Measurements from ENCODE around the gene PPT2. TPM values are rescaled to one million over a fixed set of nuclear protein-coding genes. Genes with fewer than 3 reads are reported as not detected.
"Not testable (repeated sequence)": the region's sequence is repeated elsewhere in the genome, so short reads cannot be mapped to it uniquely, and the experiment has no call there.

Gene PPT2
- total RNA-seq, 1 donor from 2014 or later = 9.6 TPM

DNA sequence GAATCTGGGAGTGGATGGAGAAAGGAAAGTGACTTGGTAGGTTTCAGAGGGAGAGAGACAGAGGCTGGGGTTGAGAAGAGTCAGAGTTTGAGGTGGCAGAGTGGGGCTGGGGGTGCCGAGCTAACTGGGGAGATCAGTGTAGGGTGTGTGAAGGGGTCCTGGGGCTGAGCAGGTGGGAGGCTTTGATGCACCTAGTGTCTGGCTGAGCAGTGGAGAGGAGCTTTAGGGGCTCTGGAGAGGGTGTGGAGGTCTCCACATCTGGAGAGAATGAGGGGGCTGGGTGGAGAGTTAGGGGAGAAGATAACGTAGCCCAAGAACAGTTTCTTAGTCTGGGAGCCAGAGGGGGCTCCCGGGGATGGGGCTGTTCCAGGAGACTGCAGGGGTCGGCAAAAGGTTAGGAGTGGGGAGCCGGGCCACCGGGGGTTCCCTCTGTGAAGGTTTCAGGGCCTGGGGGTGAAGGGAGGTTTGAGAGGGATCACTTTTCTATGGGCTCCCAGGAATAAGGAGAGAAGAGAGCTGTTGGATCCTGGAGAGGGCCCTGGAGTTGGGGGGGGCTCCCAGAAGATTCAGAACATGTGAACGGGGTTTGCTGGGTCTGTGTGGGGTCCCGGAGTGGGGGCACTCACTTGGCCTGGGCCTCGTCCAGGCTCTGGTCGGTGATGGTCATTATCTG lies 35.3 kb downstream of the PPT2 start:
- DNase-seq (ENCODE audit: low spot score) = no peak

DNA sequence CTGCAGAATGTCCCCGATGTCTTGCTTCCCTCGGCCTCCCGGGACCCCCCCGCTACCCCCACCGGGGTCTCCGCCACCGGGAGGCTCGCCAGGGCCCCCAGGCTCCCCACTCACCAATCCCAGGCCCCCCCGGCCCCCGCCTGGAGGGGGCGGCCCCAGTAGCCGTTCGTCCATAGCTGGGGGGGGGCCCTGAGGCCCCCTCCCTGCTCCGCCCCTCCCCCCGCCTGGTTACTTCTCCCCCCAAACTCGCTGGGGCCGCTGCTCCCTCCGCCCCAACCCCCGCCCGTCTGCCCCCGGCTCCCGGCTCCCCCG lies 35.8 kb downstream of the PPT2 start:
- DNase-seq (ENCODE audit: low spot score) = peak; percentile 49

DNA sequence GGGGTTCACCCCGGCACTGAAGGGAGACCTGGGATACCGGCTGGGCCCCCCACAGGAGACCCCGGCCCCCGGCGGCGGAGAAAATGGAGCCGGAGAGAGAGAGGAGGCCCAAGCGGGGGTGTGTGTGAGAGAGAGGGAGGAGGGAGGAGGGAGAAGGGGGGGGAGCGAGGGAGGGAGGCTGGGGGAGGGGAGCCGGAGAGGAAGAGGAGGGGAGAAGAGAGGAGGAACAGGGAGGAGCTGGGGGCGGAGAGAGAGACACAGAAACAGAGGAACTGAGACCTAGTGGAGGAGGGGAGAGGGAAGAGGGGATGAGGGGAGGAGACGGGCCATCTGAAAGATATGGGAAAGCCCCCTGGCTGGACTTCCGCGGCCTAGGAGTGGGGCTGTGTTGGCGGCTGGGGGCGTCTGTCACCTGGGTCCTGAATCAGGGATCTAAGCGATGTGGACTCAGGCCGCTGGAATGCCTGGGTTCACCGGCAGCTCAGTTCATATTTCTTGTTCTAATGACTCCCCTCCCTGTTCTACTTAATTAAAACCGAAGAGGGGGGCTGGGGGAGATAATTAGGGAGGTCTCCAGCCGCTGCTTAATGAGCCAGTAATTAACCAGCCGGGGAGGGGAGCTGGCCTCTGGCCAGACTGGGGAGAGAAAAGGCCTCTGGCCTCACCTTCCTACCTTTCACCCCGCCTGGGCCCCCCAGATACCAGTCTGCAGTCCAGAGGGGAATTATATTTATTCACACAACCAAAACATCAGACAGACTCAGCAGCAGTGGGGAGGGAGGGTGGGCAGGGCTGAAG lies 36.3 kb downstream of the PPT2 start, which contains the start of gene PBX2:
PBX2 (minus strand) TSS at position 149 of the 798 bp plus-strand sequence. CDS start 287 bp downstream, outside the sequence.
- DNase-seq (ENCODE audit: low spot score) = peak; percentile 97

DNA sequence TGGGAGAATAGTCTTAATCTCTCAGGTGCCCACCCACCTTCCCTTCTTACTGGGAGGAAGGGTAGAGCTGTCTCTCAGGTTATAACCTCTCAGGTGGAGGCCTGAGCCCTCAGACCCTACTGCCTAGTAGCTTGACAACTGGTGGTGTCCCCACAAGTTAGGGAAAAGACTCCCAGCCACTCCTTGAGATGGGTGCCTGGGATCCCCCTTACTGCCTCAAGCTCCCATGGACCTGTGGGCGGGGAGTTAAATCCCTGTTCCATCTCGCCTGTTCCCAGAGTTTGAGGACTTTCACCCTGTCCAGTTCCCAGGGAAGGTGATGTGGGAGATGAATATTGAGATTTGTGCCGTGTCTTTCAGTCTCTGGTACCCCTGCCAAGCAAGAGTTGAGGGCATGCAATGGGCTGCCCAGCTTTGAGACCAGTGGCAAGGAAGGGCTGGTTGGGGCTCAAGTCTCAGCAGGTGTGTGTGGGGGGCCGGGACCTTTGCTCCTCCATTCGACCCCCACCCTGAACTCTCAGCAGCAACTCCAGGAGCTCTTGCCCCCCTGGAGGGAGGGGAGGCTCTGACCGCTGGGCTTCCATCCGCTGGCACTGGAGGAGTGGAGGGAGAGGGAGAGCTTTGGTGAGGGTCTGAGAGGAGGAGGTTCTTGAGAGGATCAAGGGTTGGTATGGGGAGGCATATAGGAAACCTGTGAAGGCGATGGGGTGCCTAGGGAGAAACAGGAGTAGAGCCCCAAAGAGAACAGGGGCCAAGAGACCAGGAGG lies 37.2 kb downstream of the PPT2 start:
- no peak for DNase-seq (ENCODE audit: low spot score)

DNA sequence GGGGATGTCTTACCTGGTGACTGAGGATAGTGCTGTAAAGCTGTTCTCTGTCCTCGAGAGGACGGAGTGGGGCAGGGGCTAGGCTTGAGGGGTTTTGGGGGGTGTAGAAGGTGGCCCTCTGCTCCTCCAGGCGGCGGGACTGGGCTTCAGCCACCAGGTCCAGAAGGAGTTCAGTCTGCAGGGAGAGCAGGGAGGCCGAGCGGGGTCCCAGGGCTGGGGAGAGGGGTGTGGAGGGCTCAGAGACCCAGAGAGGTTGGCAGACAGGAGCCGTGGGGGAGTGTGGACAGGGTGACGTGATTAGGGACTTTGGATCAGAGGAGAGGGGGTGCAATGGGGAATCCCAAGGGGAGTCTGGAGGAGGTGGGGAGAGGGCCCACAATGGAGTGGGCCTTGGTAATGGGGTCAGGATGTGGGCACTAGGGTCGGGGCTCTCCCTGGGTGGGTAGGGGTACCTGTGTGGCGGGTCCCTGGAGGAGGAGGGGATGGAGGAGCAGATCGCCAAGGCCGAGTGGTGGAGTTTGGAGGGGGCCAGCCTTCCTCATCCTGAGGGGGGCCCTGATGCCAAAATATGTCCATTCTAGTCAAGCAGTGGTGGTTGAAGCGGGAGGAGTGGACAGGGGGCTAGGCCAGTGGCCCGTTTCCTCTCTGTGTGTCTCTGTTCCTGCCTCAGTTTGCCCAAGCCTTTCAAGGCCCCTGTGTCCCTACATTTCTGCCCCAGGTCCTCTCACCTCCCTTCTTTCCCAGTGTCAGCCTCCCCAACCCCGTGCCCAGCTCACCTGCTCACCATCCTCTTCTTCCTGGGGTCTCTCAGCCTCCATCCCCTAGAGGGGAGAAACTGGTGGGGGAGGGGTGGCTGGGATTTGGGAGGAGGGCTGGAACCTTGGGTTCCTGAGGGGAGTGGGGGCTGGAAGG lies 38.0 kb downstream of the PPT2 start:
- DNase-seq (ENCODE audit: low spot score) = no peak

DNA sequence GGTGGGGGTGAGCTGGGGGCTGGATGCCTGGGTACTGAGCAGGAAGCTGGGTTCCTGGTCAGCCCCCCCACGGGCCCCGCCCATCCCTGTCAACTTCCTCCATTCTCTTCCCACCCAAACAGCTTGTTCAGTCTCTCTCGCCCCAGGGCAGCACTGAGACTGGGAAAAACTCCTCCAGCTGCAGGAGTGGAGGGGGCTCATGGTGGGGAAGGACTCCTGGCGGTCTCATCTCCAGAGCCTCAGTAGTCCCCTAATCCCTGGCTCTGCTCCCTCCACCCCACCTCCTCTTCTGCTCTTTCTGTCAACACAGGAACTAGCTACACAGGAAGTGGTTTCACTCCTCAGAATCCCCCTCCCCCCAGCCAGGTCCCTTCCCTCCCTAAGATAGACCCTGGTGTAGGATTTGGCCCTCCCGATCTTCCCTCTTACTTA lies 38.7 kb downstream of the PPT2 start, which contains the start of gene GPSM3:
GPSM3 (minus strand) TSS at position 36 of the 432 bp plus-strand sequence. CDS start 130 bp downstream, outside the sequence.
- DNase-seq (ENCODE audit: low spot score) = peak; percentile 62

DNA sequence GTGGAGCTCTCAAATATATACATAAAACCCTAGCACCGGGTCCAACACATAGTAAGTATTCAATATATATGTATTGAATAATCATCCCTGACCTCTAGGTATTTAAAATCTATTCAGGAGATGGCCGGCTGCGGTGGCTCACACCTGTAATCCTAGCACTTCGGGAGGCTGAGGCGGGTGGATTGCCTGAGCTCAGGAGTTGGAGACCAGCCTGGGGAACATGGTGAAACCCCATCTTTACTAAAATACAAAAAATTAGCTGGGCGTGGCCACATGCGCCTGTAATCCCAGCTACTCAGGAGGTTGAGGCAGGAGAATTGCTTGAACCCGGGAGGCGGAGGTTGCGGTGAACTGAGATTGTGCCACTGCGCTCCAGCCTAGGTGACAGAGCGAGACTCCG lies 39.2 kb downstream of the PPT2 start:
- not testable (repeated sequence) for DNase-seq (ENCODE audit: low spot score)

DNA sequence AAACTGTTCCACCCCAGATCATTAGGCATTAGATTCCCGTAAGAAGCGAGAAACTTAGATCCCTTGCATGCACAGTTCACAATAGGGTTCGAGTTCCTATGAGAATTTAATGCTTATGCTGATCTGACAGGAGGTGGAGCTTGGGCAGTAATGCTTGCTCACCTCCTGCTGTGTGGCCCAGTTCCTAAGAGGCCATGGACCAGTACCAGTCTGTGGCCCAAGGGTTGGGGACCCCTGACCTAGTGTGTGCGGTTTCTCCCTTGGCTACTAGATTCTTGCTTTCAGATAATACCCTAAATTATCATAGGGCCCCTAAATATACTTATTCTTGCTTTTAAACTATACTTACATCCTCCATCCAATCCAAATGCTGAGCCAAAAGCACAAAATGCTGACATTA lies 40.4 kb downstream of the PPT2 start:
- no peak for DNase-seq (ENCODE audit: low spot score)

DNA sequence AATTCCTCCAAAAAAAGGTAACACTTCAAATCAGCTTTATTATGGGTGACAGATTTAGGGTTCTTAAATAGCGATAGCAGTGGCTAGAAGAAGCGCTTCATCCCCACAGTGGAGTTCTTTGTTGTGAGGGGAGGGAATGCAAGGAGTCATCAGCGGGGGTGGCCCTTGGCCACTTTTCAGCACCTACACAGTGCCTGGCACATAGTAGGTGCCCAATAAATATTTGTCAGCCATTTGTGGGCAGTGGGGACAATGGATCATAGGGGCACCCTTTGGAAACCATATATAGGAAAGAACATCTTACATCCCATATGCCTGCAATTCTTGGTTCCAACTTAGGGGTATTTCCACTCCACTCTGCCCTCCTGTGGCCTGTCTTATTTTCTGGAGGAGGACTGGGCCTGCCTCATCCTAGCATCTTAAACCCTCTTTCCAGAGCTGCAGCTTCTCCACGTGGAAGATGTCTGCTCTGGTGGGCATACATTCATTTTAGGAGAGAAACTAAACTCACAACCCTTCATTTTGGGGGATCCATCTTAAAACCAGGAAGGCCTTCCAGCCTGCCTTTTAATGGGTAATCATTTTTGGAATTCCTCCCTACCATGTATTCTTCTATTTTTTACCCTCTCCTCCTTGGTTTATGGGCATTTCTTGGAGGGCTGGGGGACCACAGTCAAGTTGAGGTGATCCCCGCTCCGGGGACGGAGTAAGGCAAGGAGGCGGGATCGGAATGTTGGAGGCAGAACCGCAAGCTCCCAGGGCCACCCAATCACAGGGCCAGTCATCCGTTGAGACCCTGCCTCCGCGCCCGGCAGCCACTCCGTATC lies 41.1 kb downstream of the PPT2 start:
- DNase-seq (ENCODE audit: low spot score) = peak; percentile 77

DNA sequence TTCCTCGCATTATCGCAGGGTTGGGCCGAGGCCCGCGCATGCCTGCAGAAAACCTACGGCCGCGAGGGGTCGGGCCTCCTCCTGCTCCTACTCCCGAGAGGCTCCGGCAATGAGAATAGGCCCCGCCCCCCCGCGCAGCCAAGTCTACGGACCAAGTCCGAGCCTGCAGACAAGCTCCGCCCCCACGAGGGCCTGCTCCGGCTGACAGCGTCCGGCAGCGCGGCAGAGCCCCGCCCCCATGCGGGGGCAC lies 41.6 kb downstream of the PPT2 start:
- DNase-seq (ENCODE audit: low spot score) = peak; percentile 100

DNA sequence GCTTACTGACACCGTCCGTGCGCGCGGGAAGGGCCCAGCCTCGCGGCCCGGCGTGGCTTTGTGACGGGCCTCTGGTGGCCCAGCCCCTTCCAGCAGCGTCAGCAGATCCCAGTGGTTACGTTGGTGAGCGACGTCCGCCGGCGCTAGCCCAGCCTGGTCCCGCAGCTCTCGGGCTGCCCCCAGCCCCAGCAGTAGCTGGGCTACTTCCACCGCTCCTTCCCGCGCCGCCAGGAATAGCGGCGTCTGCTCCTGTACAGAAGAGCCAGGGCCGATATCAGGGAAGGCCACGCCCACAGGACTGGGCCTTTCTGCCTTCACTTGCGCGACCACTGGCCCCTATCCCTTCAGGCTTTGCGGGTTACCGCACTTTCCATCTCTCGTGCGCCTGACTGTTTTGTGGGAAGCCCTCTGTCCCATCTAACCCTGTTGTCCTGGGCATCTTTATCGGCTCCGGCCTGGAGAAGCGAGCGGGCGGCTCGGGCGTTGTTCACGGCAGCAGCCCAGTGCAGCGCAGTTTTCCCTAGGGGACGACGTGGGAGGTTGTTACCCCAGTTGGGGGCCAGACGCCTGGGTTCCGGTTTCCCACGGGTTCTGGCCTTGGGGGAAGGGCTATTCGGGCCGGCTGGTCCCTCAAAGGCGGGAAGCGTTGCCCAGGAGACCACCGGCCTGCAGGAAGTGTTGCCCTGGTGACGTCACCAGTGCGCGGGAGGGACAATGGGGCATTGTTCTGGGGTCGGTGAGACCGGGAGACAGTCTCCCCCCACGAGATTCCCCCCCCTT lies 42.2 kb downstream of the PPT2 start:
- peak; percentile 92 for DNase-seq (ENCODE audit: low spot score)

DNA sequence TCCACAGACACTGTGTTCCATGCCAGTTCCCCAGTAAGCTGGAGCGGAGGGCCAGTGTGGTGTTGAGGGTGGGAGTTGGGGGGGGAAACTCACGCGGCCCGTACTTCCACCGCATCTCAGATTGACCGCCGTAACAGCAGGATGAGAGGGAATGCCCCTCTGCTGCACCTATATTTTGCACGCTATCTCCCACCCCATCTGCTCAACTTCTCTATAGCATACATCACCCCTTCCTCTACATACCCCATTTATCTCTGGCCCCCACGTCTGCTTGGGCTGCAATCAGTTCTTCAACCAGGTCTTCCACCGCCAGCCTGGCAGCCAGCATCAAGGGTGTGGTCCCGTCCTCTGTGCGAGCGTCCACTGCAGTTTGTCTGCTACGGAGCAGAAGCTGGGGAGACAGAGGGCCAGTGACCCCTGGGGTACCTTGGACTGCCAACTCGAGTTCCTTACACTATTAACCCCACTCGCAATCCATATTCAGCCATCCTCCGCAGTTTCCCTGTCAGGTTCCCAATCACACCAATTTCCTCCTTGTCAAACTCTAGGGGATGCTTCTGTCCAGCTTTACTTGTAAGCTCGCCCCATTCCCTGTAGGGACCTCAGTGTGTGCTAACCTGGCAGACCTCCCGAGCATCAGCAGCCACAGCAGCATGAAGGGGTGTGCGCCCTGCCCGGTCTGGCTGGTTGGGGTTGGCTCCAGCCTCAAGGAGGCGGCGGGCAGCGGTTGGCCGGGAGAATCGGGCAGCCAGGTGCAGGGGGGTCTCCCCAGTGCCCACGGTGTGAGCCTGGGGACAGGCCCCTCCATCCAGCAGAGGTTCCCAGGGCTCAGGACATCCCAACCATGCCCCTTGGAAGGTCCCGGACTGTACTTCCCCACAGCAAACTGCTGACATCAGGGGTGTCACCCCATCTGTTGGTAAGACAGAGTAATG lies 43.0 kb downstream of the PPT2 start:
- DNase-seq (ENCODE audit: low spot score) = peak; percentile 55

DNA sequence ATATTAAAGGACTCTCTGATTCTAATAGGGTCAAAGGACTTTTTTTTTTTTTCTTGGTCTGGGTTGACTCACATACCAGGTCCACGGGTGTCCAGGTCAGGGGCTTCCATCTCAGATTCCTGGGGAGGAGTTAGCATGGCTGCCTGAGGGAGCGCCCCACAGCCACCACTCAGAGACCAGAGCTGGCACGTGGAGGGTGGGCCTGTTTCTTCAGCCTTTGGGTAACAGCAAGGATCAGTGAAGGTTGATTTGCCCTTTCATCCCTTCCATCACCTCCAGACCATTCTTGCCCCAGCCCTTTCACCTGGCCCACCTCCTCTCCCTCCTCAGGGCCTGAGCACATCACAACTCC lies 44.4 kb downstream of the PPT2 start:
- no peak for DNase-seq (ENCODE audit: low spot score)

DNA sequence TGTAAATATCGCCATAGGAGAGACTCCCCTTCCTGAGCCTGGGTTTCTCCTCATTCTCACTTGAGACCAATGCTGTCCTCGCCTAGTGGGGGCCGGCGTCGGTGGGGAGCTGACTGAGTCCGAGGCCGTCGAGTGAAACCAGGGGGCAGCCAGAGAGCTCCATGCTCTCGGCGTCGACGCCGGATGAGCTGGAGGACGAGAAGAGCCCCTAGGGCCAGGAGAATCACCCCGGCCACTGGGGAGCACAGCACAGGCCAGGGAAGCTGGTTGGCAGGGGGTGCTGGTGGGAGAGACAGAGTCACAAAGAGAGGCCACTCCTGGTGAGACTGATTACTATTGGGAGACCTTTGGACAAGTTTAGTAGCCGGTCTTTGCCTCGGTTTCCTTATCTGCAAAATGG lies 44.9 kb downstream of the PPT2 start:
- DNase-seq (ENCODE audit: low spot score) = no peak

DNA sequence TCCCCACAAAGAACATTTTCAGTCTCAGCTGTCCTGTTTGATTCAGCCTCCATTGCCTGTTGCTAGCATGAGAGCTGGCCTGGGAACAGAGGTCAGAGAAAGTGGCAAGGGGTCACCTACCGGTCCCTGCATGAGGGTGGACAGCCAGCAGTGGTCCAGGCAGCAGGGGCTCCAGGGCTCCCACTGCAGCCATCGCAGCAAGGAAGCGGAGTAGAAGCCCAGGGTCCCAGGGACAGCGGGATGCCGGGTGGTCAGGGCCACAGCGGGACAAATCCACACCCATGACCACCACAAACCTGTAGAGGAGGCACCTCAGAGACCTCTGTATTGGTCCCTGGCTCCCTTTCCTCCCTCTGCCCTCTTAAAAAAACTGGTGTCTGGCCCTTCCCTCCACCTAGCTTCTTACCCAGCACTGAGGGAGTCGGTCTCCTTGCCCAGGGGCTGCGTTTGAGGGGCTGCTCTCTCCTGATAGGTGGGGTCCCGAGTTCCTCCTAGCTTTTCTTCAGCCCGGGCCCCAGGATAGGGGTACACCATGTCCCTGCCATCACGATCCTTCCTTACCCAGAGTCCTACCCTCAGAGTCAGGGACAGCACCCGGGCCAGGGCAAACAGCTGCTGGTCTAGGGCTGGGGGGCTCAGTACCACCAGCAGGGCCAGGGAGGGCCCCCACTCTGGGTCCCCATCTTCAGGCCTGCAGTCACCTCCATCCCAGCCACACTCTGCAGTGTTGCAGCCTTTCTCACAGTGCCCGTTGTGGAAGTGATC lies 47.0 kb downstream of the PPT2 start:
- DNase-seq (ENCODE audit: low spot score) = no peak

DNA sequence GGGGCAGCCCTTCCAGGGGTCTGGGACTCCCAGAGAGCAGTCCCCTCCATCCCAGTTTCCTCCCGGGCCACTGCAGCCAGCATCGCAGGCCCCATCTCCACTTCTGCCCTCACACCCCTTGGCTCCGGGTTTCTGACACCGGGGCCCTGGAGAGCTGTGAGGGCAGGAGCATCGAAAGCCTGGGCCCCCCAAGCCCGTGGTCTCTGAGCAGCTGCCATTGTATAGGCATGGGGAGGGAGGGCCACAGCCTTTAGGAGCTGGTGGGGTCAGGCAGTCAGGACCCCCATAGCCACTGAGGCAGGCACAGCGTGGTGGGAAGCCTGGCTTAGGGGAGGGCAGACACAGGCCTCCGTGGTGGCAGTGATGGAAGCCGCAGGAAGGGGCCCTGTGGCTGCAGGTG lies 48.2 kb downstream of the PPT2 start:
- DNase-seq (ENCODE audit: low spot score) = no peak

DNA sequence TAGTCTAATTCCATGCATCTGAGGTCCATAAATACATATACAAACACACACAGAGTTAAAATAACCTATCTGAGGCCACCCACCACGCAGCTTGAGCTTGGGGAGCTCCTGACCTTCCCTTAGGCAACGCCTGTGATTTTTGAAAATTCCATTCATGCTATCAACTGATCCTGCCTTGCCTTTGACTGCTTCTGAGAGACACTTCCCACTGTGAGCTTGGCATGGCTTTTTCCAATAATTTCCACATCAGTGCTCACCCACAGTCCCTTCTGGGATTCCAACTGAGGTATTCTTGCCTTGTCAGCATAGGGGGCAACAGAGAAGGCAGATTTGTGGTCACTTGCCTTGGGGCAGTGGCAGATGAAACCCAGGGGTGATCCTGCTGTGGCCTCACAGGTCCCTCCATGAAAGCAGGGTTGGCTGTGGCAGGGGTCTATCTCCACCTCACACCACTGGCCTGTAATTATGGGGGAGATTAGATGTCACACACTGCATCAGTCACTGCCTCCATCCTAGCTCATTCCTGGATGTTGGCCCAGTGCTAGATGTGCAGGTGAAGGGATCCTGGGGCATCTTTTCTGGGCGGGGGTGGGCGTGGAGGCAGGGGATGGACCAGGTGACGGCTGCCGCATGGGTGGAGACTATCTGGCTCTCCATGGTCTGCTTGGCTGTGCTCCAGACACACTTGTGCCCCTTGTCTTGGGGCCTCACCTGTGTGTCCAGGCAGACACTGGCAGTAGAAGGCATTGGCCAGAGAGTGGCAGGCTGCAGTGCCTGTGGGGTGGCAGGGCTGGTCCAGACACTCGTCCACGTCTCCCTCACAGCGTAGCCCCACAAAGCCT lies 49.7 kb downstream of the PPT2 start:
- no peak for DNase-seq (ENCODE audit: low spot score)
